Parathyroid adenoma (tissue), 2 donors: Measurements from ENCODE around the gene FNDC7.
"Not testable (repeated sequence)": the region's sequence is repeated elsewhere in the genome, so short reads cannot be mapped to it uniquely, and the experiment has no call there.

Source experiments
- H2AFZ ChIP-seq: fragments of 300-600 bp; sonication (generic); one replicate; pipeline ENCODE4 v1.7.0; 2017; ENCODE audit warnings: antibody characterized with exemption, mild to moderate bottlenecking
- H3K27ac ChIP-seq: fragments of 300-600 bp; sonication (generic); one replicate; pipeline ENCODE4 v1.7.0; 2017
- H3K27me3 ChIP-seq: fragments of 300-600 bp; sonication (generic); one replicate; pipeline ENCODE4 v1.7.0; 2017; ENCODE audit warnings: low read length; ENCODE audit not compliant: control insufficient read depth, insufficient read depth
- H3K36me3 ChIP-seq: fragments of 300-600 bp; sonication (generic); one replicate; pipeline ENCODE4 v1.7.0; 2017; ENCODE audit warnings: low read length; ENCODE audit not compliant: control insufficient read depth, insufficient read depth
- H3K4me1 ChIP-seq: fragments of 300-600 bp; sonication (generic); one replicate; pipeline ENCODE4 v1.7.0; 2017; ENCODE audit warnings: control low read depth
- H3K4me2 ChIP-seq: fragments of 300-600 bp; sonication (generic); one replicate; pipeline ENCODE4 v1.7.0; 2017; ENCODE audit warnings: low read length
- H3K4me3 ChIP-seq: fragments of 300-600 bp; sonication (generic); one replicate; pipeline ENCODE4 v1.7.0; 2017; ENCODE audit warnings: low read depth, low read length
- H3K79me2 ChIP-seq: fragments of 300-600 bp; sonication (generic); one replicate; pipeline ENCODE4 v1.7.0; 2017; ENCODE audit warnings: control low read depth
- H3K9ac ChIP-seq: fragments of 300-600 bp; sonication (generic); one replicate; pipeline ENCODE4 v1.7.0; 2017; ENCODE audit warnings: mild to moderate bottlenecking
- H3K9me3 ChIP-seq: fragments of 300-600 bp; sonication (generic); one replicate; pipeline ENCODE4 v1.7.0; 2017; ENCODE audit warnings: low read length; ENCODE audit not compliant: control insufficient read depth
- TF ChIP-seq, protein P1 (sequence below): fragments of 300-600 bp; sonication (generic); IDR thresholded peaks from one replicate; pipeline ENCODE4 v1.7.0; 2017; ENCODE audit warnings: antibody characterized with exemption, mild to moderate bottlenecking
- donor health status: primary hyperparathyroidism.

Gene FNDC7

DNA sequence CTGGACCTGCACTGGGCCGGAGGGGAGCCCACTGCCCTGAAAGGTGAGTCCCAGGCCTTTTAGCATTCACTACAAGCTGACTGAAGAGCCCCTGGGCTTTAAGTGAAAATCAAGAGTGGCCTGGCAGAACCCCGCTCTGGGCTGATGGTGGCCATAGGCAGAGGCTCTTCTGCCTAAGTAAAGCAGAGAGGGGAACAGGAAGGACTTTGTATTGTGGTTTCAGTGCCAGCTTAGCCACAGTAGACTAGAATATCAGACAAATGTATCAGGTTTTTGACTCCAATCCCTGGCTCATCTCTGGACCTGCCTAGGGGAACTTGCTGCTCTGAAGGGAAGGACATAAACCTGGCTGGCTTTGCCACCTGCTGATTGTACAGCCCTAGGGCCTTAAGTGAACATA, 41.6 kb upstream of the FNDC7 start:
- TF ChIP-seq, protein P1, sequence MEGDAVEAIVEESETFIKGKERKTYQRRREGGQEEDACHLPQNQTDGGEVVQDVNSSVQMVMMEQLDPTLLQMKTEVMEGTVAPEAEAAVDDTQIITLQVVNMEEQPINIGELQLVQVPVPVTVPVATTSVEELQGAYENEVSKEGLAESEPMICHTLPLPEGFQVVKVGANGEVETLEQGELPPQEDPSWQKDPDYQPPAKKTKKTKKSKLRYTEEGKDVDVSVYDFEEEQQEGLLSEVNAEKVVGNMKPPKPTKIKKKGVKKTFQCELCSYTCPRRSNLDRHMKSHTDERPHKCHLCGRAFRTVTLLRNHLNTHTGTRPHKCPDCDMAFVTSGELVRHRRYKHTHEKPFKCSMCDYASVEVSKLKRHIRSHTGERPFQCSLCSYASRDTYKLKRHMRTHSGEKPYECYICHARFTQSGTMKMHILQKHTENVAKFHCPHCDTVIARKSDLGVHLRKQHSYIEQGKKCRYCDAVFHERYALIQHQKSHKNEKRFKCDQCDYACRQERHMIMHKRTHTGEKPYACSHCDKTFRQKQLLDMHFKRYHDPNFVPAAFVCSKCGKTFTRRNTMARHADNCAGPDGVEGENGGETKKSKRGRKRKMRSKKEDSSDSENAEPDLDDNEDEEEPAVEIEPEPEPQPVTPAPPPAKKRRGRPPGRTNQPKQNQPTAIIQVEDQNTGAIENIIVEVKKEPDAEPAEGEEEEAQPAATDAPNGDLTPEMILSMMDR = no peak
- Histone ChIP-seq H3K36me3 (no peaks in the 10 kb centered on the region), H2AFZ (no peak overlapping the region), H3K79me2 (no peaks in the 10 kb centered on the region), H3K27ac (no peak overlapping the region), H3K4me3 (no peak overlapping the region), H3K4me2 (no peak overlapping the region), H3K9ac (no peak overlapping the region), H3K9me3 (no peaks in the 10 kb centered on the region), H3K27me3 (no peaks in the 10 kb centered on the region), H3K4me1 (no peaks in the 10 kb centered on the region)

GRCh38 chr1:108678706-108679105, 34.0 kb upstream of the FNDC7 start:
- H3K9ac ChIP-seq = no peak overlapping the region
- H3K4me3 ChIP-seq = no peak overlapping the region
- H3K27ac ChIP-seq = no peak overlapping the region
- H3K4me1 ChIP-seq = no peaks in the 10 kb centered on the region
- H3K9me3 ChIP-seq = no peaks in the 10 kb centered on the region
- H3K4me2 ChIP-seq = no peak overlapping the region
- no peaks in the 10 kb centered on the region for H3K36me3 ChIP-seq
- H3K27me3 ChIP-seq = no peaks in the 10 kb centered on the region
- no peaks in the 10 kb centered on the region for H3K79me2 ChIP-seq
- TF ChIP-seq, protein P1 = no peak
- H2AFZ ChIP-seq = no peak overlapping the region

- no peaks in the 10 kb centered on the region for H3K27me3 ChIP-seq
- no peak overlapping the region for H3K4me3 ChIP-seq
- TF ChIP-seq, protein P1 = no peak
- H3K4me1 ChIP-seq = no peaks in the 10 kb centered on the region
- no peak overlapping the region for H3K4me2 ChIP-seq
- no peak overlapping the region for H3K27ac ChIP-seq
- no peak overlapping the region for H3K9ac ChIP-seq
- no peaks in the 10 kb centered on the region for H3K36me3 ChIP-seq
- H2AFZ ChIP-seq = no peak overlapping the region
- H3K9me3 ChIP-seq = no peaks in the 10 kb centered on the region
- no peaks in the 10 kb centered on the region for H3K79me2 ChIP-seq
Measured at GRCh38 chr1:108679586-108680213, 33.0 kb upstream of the FNDC7 start.

DNA sequence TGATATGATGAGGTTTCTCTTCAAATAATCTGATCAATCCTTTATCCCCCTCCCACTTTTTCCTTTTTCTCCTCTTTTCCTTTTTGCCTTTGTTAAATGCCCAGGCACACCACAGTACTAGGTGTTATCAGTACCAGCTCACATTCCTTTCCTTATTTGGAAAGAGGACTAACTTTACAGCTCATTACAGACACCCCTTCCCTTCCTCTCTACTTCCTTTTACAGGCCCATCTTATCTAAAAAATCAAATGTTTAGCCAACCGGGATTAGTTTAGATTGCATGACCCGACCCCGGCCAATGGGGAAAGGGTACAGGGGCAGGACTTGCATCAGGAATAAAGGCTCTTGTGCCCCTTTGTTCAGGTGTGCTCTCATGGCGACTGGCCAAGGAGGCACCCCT, 31.0 kb upstream of the FNDC7 start:
- H3K9me3 ChIP-seq, H2AFZ ChIP-seq, H3K4me3 ChIP-seq, H3K4me1 ChIP-seq, H3K79me2 ChIP-seq, H3K9ac ChIP-seq, H3K27ac ChIP-seq, H3K36me3 ChIP-seq, H3K4me2 ChIP-seq, H3K27me3 ChIP-seq: not testable (repeated sequence)

GRCh38 chr1:108685529-108685928, 27.2 kb upstream of the FNDC7 start:
- Histone ChIP-seq H3K36me3 (no peaks in the 10 kb centered on the region), H3K9me3 (no peaks in the 10 kb centered on the region), H2AFZ (no peak overlapping the region), H3K4me2 (no peak overlapping the region), H3K4me3 (no peak overlapping the region), H3K4me1 (no peaks in the 10 kb centered on the region), H3K27me3 (no peaks in the 10 kb centered on the region), H3K9ac (no peak overlapping the region), H3K27ac (no peak overlapping the region), H3K79me2 (no peaks in the 10 kb centered on the region)
- TF ChIP-seq, protein P1 = no peak
